ENCODE results near the gene EIF5.

EIF5 gene

DNA sequence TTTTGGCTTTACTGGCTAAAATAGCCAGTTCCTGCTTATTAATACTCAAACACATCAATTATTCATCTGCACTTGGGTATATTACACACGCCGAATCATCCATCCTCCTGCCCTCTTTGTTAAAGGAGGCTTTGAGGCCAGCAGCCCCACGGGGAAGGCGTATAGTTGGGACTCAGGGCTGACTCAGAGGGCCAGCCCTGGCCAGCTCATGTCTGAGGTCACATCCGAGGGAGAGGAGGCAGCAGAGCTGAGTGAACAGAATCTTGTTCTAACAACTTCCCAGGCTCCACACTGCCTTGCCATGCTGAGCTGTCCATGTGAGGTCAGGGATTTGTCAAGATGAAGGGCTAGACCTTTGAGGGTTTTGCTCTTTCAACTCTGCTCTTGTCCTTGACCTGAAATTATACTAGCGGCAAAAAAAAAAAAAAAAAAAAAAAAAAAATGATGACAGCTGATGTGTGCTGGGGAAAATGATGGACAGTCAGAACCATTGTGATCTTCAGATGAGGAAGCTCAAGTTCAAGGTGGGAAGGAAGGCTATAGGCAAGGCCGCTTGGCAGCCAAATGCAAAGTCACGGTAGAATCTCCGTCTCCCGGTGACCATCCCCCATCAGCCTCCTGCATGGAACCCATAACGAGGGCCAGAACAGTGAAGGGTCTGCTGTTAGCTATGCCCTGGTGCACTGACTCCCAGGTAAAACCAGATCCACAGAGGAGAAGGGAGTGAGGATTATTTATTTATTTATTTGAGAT is 38.7 kb downstream of the EIF5 start:
- DNase-seq, result no peak

DNA sequence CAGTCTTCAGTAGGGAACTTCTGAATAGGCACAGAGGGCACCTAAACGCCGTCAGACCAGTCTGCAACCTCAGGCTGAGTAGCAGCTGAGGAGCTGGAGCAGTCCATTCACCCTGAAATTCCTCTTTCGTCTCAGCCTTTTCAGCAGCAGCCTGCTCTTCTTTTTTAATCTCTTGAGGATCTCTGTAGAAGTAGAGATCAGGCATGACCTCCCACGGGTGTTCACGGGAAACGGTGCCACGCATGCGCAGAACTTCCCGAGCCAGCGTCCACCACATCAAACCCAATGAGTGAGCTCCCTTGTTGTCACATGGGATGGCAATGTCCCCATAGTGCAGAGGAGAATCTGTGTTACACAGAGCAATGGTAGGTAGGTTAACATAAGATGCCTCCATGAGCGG is 40.1 kb downstream of the EIF5 start:
- no peak for DNase-seq

DNA sequence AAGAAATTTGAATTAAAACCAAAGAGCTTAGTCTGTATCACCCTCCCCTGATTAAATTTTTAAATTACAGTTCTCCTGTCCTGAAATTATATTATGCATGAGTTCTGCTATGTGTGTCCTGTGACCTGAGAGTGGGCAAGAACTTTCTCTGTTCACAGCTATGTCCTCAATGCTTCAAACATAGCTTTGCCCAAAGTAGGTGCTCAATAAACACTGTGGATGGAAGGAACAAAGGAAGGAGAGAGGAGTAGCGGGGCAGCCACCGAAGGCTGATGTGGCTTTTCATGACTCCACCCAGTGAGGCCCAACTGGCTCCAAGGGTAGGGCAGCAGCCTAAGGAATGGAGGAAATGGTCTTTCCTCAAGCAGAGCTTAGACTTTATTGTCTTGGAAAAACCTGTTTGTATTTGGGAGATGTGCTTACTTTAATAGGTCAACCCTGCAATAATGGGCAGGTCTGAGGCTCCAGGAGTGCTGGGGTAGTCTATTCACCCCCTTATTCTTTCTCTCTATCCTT is 43.5 kb downstream of the EIF5 start:
- DNase-seq, result no peak

DNA sequence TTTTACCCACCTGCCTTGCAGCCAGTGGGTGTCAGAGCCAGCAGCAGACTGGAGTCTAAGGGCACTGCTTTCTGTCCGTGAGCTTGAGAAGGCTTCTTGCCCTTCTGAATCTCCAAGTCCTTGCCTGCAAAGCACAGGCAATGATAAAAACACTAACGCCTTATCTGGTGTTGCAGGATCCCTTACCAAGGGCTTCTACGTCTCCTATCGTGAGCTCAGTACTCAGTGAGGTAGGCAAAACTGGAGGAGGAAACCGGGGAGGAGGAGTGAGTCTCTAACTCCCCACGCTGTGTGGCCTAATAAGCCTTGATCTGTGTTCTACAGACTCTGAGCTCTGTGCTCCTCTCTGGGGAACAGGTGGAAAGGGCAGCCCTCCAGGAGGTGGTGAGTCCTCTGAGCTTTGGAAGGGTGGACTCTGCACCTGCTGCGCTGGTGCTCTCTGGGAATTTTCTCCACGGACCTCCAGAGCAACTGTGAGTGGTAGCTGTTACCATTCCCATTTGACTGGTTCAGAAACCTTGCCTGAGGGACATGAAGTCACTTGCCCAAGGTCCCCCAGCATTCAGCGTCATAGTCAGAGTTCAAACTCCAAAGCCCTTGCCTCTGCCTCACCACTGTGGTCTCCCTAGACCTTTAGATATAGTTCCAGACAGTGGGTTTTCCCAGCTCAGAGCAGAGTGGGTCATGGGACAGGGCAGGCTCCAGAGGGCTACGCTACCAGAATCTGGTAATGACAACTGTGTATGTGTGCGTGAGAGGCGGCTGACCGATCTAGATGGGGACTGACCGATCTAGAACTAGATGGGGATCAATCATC is 44.2 kb downstream of the EIF5 start:
- no peak for DNase-seq

DNA sequence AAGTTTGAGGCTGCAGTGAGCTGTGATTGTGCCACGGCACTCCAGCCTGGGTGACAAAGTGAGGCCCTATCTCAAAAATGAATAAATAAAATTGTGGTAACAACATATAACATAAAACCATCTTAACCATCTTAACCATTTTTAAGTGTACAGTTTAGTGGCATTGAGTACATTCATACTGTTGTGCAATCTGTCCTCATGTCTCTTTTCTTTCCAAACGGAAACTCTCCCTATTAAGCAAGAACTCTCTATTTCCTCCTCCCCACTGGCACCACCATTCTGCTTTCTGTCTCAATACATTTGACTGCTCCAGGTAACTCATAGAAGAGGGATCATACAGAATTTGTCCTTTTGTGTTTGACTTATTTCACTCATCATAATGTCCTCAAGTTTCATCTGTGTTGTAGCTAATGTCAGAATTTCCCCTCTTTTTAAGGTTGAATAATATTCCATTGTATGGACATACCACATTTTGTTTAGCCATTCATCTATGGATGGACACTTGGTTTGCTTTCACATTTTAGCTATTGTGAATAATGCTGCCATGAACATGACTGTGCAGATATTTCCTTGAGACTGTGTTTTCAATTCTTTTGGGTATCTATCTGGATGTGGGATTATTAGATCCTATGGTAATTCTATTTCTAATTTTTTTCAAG is 46.8 kb downstream of the EIF5 start:
- DNase-seq, result no peak

DNA sequence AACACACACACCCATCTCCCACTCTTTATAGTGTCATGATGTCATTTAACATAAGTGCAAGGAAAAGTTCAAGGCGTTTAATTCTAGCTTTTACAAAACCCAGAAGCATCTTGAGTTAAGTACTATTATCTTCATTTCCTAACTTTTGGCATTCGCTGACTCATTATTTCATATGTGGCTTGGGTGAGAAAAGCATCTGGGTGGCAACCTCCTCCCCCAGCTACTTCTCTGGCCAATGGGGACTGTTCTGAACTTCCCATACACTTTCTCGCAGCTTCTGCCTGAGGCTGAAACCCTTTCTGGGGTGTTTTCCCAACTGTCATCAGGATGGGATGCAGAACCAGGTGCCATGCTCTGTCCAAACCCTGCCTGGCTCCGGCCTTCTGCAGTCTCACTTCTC is 48.3 kb downstream of the EIF5 start:
- DNase-seq, result no peak

DNA sequence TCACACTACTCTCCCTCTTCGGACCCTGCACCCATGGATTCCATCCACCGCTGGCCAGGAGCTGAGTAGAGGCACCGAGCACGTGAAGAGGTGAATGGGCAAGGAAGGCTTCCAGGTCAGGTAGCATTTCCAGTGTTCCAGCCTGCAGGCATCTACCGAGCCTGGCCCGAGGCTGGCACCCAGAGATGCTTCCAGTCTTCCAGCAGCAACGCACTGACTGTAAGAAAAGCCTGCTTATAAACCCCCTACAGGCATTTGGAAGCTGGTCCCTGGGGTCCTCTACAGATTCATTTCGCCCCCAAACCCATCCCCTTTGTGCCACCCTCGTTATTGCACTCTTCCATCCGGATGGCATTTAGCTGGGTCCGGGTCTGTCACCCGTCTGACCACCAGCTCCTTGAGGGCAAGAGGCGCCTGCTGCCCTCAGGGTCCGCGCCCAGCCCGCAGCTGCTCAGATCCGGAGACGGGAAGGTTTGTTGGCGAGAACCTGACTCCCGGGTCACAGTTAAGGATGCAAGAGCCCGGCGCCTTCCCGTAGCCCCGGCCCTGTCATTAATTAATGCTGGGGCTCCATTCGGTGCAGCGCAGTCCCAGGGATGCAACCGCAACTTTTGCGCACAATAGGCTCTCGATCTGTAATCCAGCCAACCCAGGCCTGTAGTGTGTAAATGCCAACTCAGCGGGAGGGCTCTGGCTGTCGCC is 50.6 kb downstream of the EIF5 start:
- DNase-seq, result no peak

DNA sequence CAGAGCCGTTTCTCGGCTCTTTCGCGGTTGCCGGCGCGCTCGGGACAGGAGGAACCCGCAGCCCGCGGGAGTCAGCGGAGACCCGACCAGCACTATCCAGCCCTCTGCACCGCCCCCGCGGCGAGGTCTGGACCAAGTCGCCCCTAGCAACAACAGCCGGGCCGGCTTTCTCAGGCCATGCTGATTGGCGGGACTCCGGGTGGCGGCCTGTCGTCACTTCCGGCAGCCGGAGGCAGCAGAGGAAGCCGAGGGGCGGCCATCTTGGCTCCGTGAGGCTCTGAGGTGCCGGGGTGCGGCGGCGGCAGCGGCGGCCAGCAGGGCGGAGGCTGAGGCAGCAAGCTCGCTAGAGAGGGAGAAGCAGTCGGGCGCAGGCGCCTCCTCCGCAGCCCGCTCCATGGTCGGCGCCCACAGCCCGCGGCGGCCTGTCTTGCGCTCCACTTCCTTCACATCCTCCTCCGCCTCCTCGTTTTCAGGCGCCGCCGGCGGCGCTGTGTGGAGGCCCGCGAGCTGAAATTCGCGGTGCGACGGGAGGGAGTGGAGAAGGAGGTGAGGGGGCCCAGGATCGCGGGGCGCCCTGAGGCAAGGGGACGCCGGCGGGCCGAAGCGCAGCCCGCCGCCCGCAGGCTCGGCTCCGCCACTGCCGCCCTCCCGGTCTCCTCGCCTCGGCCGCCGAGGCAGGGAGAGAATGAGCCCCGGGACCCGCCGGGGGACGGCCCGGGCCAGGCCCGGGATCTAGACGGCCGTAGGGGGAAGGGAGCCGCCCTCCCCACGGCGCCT is 51.3 kb downstream of the EIF5 start, which contains the start of gene MARK3:
Gene MARK3 (plus strand): TSS at position 264 of the 777 bp plus-strand sequence. CDS start 615 bp downstream, outside the sequence.
- DNase-seq, result peak; percentile 80

DNA sequence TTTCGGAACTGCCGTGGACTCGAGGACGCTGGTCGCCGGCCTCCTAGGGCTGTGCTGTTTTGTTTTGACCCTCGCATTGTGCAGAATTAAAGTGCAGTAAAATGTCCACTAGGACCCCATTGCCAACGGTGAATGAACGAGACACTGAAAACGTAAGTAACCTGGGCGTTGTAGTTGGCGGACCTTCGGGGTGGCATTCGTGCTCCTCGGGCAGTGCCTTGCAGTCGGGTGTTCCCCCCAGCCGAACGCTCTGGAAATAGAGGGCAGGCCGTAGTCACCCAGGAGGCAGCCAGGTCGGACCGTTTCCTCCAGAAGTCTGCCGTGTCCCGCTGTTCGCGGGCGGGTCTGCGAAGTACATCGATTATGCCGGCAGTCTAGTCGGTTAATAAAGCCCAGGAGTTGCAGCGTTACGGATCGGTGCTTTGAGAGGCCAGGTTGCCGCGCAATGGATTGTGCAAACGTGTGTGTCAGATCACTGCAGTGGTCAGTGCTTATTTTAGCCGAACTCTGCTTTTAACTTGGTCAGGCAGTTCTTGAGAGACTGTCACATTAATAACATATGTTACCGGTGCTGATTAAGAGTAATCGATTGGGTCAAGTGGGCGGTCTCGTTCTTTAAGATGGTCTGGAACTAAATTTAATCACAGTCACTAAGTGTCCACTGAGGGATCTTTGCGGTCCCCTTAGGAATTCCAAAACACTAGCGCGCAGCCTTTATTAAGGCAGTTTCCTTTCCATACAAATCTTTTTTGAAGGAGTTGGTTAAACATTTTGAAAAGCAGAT is 52.1 kb downstream of the EIF5 start:
- no peak for DNase-seq

DNA sequence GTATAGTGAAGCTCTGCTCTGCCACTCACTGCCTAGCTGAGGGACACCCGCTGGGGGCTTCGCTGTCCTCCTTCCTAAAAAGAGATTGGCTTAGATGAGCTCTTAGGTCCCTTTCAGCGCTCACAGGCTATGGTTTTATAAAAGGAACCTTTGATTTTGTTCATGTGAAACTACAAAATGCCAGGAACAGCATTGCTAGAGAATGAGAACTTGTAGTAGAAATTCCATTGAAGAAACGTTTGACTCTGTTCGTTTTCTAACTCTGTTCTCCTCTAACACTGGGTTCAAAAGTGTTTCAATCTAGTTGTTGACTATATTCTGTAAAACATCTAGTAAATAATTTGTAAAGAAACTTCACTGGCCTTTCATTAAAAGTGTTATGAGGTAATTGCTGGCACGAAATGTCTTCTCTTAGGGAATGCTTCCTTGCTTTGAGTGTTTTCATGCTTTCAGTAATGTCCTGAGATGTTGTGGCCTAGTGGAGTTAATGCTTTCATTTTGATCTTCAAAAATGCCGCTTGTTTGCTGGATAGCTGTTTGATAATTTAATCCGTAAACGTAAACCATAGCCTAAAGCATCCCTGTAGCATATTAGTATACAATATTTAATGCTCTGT is 52.8 kb downstream of the EIF5 start:
- DNase-seq, result no peak

DNA sequence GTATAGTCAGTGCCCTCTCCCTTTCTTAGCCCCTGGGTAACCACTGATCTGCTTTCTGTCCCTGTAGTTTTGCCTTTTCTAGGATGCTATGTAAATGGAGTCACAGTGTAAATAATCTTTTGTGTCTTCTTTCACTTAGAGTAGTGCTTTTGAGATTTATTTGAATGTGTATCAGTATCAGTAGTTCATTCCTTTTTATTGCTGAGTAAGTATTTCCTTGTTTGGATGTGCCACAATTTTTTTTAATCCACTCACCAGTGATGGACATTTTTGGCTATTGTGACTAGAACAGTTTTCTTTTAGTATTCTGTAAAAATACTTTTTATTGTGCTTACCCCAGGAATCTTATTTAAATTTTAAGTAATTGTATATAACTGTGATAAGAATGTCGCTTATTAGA is 54.6 kb downstream of the EIF5 start:
- DNase-seq, result no peak

DNA sequence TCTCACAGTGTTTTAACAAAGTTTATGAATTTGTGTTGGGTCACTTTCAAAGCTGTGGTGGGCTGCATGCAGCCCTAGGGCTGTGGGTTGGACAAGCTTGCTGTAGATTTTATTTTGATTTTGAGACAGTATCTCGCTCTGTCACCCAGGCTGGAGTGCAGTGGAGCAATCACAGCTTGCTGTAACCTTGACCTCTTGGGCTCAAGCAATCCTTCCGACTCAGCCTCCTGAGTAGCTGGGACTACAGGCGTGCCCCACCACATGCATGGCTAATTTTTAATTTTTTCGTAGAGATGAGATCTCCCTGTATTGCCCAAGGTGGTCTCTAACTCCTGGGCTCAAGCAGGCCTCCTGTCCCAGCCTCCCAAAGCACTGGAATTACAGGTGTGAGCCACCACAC is 56.6 kb downstream of the EIF5 start:
- DNase-seq, result no peak

DNA sequence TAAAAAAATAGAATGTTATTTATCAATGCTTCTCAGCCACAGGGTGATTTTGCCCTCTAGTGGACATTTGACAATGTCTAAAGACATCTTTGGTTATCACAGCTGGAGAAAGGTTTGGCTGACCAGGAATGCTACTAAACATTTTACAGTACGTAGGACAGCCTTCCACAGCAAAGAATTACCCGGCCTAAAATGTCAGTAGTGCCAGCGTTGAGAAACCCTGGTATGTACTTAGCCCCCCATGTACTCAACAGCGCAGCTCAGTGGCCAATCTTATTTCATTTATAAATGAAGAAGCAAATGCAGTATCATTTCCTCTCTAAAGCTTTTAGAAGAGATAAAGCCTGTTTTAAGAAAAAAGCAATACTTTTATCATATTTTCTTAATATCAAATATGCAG is 57.0 kb downstream of the EIF5 start:
- DNase-seq, result no peak

DNA sequence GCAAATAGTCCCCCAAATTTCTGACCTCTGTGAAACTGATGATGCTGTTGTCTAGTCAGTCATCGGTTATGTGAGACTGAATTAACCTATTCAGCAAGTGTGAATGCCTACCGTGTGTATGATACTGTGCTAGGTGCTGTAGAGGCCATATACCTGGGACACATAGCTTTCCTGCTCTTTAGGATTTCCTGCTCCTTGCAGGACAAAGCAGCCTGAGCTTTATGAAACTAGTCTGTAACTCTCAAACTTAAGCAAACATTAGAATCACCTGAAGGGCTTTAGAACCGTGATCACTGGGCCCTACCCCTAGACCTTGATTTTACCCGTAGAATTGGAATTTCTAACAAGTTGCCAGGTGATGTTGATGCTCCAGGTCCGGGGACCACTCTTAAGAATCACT is 58.1 kb downstream of the EIF5 start:
- DNase-seq, result no peak

DNA sequence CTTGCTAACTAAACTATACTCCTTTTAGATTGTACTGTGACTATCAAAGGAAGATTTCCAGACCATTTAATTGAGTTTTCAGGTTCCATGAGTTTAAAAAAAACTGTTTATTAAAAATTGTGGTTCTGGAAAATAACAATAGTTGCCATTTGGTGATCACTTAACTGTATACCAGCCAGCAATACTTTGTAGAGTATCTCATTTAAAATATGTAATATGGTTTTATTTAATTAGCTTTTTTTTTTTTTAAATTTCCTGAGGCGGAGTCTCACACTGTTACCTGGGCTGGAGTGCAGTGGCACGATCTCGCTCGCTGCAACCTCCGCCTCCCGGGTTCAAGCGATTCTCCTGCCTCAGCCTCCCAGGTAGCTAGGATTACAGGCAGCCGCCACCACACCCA is 58.5 kb downstream of the EIF5 start:
- no peak for DNase-seq

DNA sequence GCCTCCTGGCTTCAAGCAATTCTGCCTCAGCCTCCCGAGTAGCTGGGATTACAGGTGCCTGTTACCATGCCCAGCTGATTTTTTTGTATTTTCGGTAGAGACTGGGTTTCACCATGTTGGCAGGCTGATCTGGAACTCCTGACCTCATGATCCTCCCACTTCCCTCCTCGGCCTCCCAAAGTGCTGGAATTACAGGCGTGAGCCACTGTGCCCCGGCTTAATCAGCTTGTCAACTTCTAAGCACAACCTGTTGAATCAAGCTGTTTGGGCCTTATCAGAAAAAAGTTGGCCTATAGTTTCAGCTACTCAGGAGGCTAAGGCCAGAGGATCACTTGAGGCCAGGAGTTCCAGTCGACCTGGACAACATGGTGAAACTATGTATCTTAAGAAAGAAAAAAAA is 59.0 kb downstream of the EIF5 start:
- DNase-seq, result no peak

DNA sequence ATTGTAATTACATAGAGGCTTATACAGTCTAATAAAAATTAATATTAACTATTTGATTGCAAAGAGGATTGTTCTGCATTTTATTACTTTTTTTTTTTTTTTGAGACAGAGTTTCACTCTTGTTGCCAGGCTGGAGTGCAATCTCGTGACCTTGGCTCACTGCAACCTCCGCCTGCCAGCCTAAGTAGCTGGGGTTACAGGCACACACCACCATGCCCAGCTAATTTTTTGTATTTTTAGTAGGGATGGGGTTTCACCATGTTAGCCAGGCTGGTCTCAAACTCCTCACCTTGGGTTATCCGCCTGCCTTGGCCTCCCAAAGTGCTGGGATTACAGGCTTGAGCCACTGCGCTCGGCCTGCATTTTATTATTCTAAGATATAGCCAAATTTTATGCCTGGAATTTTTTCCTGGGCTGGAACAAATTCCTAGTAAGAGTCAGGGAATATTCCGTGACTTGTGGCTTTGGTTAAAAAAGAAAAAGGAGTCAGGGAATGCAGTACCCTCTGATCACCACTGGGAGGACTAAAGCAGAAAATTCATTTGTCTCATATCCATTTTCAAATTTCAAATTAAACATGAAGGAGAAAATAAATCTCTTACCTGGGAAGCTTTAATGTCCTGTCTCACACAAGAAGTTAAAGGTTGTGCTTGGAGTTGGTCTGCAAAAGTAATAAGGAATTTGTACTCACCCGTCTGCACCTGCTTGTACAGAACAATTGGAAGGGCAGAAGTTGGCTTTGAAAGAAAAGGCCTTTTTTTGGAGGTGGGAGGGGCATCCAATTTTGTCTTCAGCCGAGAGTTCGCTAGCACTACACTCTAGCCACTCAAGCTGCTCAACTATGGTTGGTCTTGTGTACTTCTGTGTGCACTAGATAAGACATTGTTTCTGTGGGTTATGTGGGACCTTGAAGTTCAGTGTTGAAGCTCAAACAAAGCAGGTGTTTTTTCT is 59.9 kb downstream of the EIF5 start:
- DNase-seq, result no peak
